Measurements from ENCODE around the gene ACSL3. TPM values are rescaled to one million over a fixed set of nuclear protein-coding genes. Genes with fewer than 3 reads are reported as not detected.
"Not testable (repeated sequence)": the region's sequence is repeated elsewhere in the genome, so short reads cannot be mapped to it uniquely, and the experiment has no call there.

Gene ACSL3
- total RNA-seq, 4 donors from 2014 or later = 42.4 to 72.2 (median 62.2) TPM

- DNase-seq (ENCODE audit: low spot score) = no peak
- ATAC-seq (ENCODE audit: low FRiP score) = no peak
- TF ChIP-seq CTCF (IDR thresholded peaks at IDR 0.05) = no peak
These were observed 20.6 kb upstream of the ACSL3 start for GRCh38 chr2:222840060-222840802.

- no peak for TF ChIP-seq CTCF (IDR thresholded peaks at IDR 0.05)
- ATAC-seq (ENCODE audit: low FRiP score) (peak; percentile 75), DNase-seq (ENCODE audit: low spot score) (no peak)
These were observed 18.2 kb upstream of the ACSL3 start for GRCh38 chr2:222842491-222843174.

GRCh38 chr2:222844323-222844722, 16.5 kb upstream of the ACSL3 start:
- ATAC-seq (ENCODE audit: low FRiP score) = peak; percentile 69
- no peak for TF ChIP-seq CTCF (IDR thresholded peaks at IDR 0.05)
- DNase-seq (ENCODE audit: low spot score) = no peak

- not testable (repeated sequence) for ATAC-seq (ENCODE audit: low FRiP score)
These were observed 15.5 kb upstream of the ACSL3 start for GRCh38 chr2:222845314-222845713.

GRCh38 chr2:222846003-222846402, 14.8 kb upstream of the ACSL3 start:
- no peak for TF ChIP-seq CTCF (IDR thresholded peaks at IDR 0.05)
- no peak for DNase-seq (ENCODE audit: low spot score)
- ATAC-seq (ENCODE audit: low FRiP score) = no peak

More at GRCh38 chr2:222845314-222845713, 15.5 kb upstream of the ACSL3 start:
- DNase-seq (ENCODE audit: low spot score) = not testable (repeated sequence)

GRCh38 chr2:222848031-222848430, 12.8 kb upstream of the ACSL3 start:
- DNase-seq (ENCODE audit: low spot score); ATAC-seq (ENCODE audit: low FRiP score): not testable (repeated sequence)

GRCh38 chr2:222848862-222849261, 12.0 kb upstream of the ACSL3 start:
- ATAC-seq (ENCODE audit: low FRiP score) (no peak), DNase-seq (ENCODE audit: low spot score) (no peak)
- no peak for TF ChIP-seq CTCF (IDR thresholded peaks at IDR 0.05)
